Measurements from ENCODE around the gene CD226.

The CD226 gene

GRCh38 chr18:69956057-69956456 lies 8.4 kb upstream of the CD226 start:
- peak in 1 of 2 experiments; percentile 49 for DNase-seq

- DNase-seq, result no peak
These were observed 7.2 kb upstream of the CD226 start for GRCh38 chr18:69954719-69955480.

DNA sequence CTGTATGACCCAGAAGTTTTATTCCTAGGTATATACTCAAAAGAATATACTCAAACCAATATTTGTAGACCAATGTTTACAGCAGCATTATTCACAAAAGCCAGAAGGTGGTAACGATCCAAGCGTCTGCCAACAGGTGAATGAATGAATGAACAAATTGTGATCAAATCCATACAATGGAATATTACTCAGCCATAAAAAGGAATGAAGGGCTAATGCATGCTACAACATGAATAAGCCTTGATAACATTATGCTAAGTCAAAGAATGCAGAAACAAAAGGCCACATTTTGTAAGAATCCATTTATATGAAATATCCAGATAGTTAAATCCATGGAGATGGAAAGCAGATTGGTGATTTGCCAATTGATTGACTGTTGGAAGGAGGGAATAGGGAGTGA lies 5.5 kb upstream of the CD226 start:
- DNase-seq, result no peak

GRCh38 chr18:69951182-69951581 lies 3.5 kb upstream of the CD226 start:
- DNase-seq, result no peak

- no peak for DNase-seq
These were observed 1.9 kb upstream of the CD226 start for GRCh38 chr18:69949538-69949936.

- DNase-seq, result peak; percentile 63 to 75
These were observed 1.4 kb upstream of the CD226 start for GRCh38 chr18:69948919-69949537.

DNA sequence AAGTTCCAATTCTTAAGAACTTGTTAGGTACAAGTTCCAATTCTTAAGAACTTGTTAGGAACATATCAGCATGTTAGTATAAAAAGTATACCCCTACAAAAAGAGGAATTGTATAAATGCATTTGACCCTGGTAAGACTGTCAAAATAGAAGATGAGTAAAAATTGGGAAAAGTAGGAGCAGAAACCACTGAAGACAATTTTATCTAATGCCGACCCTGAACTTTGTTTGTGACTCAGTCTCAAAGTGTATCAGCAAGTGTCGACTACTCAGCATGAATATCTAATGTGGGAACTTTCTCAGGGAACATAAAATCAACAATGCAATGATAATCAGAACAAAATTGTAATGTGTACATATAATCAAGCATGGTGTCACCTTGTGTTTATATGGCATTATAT lies 583 bp upstream of the CD226 start:
- no peak for DNase-seq

DNA sequence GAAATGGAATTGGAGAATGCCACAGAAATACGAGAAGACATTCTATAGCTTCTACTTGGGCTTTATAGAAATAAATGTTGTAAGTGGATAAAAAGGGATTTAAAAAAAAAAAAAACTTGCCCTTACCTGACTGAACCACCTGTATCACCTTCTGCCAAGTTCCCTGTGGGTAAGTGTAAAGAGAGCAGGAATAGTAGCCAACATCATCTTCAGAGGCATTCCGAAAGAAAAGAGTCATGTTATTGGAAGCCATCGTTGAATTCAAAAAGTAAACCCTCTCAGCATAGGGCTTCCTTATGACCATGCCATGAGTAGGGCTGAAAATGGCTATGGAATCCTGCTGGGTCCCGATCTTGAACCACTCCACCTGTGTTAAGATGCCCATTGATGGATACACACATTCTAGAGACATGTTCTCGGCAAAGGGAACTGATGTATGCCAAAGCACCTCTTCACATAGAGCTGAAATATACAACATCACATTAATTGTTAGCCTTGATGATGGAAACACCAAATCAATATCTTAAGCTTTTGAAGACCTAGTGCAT lies 991 bp downstream of the CD226 start:
- DNase-seq, result no peak

- DNase-seq, result no peak
These were observed 2.2 kb downstream of the CD226 start for GRCh38 chr18:69945220-69946114.

- no peak for DNase-seq
These were observed 3.2 kb downstream of the CD226 start for GRCh38 chr18:69944436-69944835.

DNA sequence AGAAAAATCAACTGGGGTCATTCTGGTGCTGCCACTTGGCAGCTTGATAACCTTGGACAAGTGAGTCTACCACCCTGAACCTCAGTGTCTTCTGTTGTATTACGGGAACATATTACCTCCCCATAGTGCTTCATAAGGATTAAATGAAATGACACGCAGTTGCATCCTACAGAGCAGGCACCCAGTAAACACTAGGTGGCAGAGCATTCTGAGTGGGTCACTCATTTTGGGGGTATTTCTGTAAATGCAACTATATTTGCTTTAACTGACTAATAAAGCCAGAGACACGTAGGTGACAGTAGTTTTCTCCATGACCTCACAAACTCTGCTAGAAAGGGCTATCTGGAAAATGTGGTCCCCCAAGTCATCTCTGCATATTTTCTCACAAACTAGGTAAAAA lies 4.7 kb downstream of the CD226 start:
- DNase-seq, result no peak

- DNase-seq, result no peak
These were observed 6.5 kb downstream of the CD226 start for GRCh38 chr18:69941183-69941582.

- peak in 1 of 2 experiments; percentile 47 for DNase-seq
These were observed 7.9 kb downstream of the CD226 start for GRCh38 chr18:69939812-69940211.

DNA sequence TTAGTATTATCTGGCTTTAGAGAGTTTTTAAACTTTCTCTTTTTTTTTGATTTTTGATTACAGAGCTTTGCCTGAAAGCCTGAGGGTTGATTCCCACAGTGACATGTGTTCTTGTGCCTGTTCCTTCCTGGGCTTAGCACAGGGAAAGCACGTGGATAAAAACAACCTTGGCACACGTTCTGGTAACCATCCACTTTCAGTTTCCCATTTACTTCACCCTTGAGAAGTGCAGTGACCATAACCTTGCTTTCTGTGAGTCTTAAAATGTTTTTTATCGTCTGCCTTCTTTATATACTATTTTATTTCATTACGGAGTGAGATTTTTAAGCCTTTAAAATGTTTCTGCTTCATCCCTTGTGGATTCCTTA lies 11.5 kb downstream of the CD226 start:
- DNase-seq, result no peak

DNA sequence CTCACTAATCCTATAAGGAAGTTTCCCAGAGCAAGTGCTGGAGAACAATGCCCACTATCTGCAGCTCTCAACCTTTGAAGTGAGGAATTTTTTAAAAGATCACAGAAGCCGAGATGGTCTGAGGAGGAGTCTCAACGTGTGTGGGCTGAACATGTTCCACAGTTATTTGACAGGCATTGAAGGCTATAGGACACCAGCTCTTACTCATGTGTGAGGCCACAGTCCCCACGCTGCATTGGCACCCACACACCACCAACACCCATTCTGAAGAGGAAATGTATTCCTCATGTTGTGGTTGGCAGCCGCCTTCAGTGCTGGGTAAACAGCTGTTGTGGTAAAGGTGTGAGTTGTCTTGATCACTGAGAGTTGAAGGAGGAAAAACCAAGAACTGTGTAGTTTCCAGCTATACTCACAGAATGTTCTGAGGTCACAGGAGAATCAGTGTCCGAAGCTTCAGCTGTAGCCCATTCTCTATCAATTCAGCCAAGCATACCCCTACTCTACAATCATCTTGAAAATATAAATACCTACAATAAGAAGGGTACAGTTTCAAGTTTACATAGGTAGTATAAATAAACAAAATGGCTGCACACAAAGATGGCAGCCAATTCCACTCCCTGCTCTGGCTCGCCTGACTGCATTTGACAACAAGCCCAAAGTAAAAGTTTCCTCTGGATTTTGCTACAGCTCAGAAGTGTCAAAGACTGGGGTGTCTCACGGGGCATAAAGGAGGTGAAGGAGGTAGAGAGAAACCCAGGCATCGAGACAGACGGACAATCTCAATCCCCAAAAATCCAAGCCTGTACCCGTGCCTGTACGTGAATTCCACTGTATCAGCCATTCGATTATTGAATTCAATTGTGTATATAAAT lies 12.1 kb downstream of the CD226 start:
- peak; percentile 78 to 85 for DNase-seq

DNA sequence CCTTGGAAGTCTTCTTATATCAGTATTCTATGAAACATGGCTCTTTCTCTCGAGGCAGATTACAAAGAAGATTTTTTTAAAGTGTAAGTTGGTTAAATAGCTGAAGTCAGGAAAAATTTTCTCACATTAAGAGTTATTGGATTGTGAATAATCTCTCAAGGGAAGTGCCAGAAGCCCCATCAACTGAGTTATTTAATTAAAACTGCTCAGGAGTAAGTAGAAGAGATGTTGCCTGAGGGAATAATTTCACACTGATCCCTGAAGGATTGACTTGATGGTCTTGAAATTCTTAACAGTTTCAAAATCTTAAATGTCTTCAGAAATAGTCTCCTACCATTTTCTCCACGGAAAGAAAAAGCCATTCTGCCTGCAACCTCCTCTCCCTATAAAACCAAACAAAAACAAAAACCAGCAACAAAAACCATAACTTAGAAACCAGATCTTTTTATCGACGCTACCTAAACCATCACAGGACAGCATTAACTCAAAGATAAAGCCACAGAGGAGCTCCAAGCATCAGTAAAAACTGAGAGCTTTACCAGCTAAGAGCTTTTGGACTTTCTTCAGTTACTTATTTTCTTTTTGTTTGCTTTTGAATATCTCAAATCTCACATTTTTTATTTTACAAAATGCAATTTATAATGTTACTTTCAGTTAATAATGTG lies 12.9 kb downstream of the CD226 start:
- DNase-seq, result no peak

DNA sequence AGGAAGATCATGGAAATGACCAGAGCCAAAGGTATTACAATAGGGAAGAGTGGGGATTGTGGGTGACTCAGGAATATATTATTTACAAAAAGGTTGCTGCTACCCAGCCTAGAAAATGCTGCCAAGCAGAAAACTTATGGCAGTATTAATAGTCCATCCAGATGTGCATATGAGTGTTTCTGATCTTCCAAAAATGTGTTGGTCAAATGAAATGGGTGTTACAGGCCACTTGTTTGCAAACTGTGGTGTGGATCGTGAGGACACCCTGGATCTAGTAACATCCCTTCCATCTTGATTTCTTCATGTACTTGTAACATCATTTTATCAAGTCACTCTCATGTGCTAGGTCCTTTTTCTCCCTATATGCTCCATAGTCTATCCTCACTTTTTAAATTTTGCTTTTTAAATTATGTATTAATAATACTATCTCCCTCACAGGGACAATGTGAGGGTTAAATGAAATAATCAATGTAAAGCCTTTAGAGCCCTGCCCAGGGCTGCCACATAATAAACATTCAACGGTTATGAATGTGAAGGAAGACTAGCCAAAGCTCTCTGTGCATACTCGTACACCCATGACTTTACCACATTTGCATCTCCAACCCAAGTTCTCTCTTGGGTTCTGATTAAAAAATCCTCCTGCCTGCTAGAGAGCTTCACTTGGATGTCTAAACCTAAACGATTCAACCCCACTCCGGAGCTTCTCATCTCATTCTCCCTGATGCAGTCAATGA lies 18.5 kb downstream of the CD226 start:
- DNase-seq, result no peak

DNA sequence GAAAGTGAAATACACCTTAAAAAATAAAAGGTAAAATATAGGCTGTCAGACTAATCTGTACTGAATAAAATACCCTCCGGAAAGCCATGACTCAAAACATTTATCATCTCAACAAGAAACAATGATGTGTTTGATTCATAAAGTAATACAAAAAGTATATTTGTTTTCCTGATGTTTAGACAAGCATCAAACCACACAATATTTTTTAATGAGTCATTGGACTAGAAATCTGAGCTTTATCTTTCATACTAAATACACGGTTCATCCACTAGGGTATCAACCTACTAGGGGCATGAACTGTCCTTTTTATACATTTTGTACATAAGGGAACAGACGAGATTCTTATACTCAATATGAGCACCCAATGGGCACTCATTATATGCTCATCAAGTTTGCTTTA lies 31.3 kb downstream of the CD226 start:
- DNase-seq, result no peak

- DNase-seq, result no peak
These were observed 38.8 kb downstream of the CD226 start for GRCh38 chr18:69908838-69909237.

GRCh38 chr18:69906765-69907164 lies 40.9 kb downstream of the CD226 start:
- DNase-seq, result no peak

DNA sequence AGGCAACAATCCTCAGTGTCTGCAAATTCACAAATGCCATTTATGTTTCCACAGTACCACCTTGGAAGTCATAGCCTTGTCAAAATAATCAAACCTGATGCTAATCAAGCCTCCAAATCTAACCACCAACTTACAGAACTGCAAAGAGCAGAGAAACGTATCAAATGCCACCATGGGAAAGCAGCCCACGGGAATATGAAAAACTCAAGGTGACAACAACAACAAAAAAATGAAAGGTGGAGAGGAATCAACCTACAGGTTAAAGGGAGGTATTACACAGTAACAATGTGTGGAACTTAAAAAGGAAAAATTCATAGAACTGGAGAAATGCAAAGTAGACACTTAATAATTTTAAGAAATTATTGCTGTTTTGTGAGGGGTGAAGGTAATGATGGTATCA lies 46.7 kb downstream of the CD226 start:
- DNase-seq, result no peak
